GM23248 (cell line): ENCODE results near the gene GVQW3. TPM values are rescaled to one million over a fixed set of nuclear protein-coding genes. Genes with fewer than 3 reads are reported as not detected.
"Not testable (repeated sequence)": the region's sequence is repeated elsewhere in the genome, so short reads cannot be mapped to it uniquely, and the experiment has no call there.

ENCODE experiments used
- DNase-seq: peaks from one replicate; pipeline ENCODE4 v3.0.0-alpha.2; 2015
- H2AFZ ChIP-seq: fragments of 200-600 bp; sonication (generic); 2 replicates; pipeline ENCODE4 v1.6.1; 2016; ENCODE audit warnings: antibody characterized with exemption
- H3F3A ChIP-seq: fragments of 200-600 bp; sonication (generic); 2 replicates; pipeline ENCODE4 v1.6.1; 2016; ENCODE audit warnings: mild to moderate bottlenecking, antibody characterized with exemption, mixed run types; ENCODE audit not compliant: insufficient read depth
- H3K27ac ChIP-seq: fragments of 200-600 bp; sonication (generic); 2 replicates; pipeline ENCODE4 v1.5.1; 2016; ENCODE audit warnings: mild to moderate bottlenecking
- H3K27me3 ChIP-seq: fragments of 200-600 bp; sonication (generic); replicated peaks from 2 replicates; pipeline ENCODE4 v1.6.1; 2016; ENCODE audit warnings: mild to moderate bottlenecking; ENCODE audit not compliant: insufficient read depth
- H3K36me3 ChIP-seq: fragments of 200-600 bp; sonication (generic); 2 replicates; pipeline ENCODE4 v1.6.1; 2016; ENCODE audit warnings: low read depth, mild to moderate bottlenecking
- H3K4me1 ChIP-seq: fragments of 200-600 bp; sonication (generic); 2 replicates; pipeline ENCODE4 v1.6.1; 2016; ENCODE audit warnings: mild to moderate bottlenecking; ENCODE audit not compliant: insufficient read depth
- H3K4me2 ChIP-seq: fragments of 200-600 bp; sonication (generic); one replicate; pipeline ENCODE4 v1.6.1; 2016; ENCODE audit warnings: mild to moderate bottlenecking; ENCODE audit not compliant: unreplicated experiment
- H3K4me3 ChIP-seq: fragments of 200-600 bp; sonication (generic); 2 replicates; pipeline ENCODE4 v1.5.1; 2016; ENCODE audit warnings: mild to moderate bottlenecking
- H3K79me2 ChIP-seq: fragments of 200-600 bp; sonication (generic); 2 replicates; pipeline ENCODE4 v1.6.1; 2016; ENCODE audit warnings: mild to moderate bottlenecking; ENCODE audit not compliant: insufficient read depth
- H3K9ac ChIP-seq: fragments of 200-600 bp; sonication (generic); 2 replicates; pipeline ENCODE4 v1.6.1; 2016; ENCODE audit warnings: mild to moderate bottlenecking
- H3K9me2 ChIP-seq: fragments of 200-600 bp; sonication (generic); 2 replicates; pipeline ENCODE4 v1.6.1; 2016; ENCODE audit warnings: mixed run types, mild to moderate bottlenecking, moderate library complexity; ENCODE audit not compliant: insufficient read depth
- H3K9me3 ChIP-seq: fragments of 200-600 bp; sonication (generic); one replicate; pipeline ENCODE4 v1.6.1; 2017; ENCODE audit warnings: low read depth
- H4K20me1 ChIP-seq: fragments of 200-600 bp; sonication (generic); 2 replicates; pipeline ENCODE4 v1.6.0; 2016; ENCODE audit not compliant: insufficient read depth
- EZH2 ChIP-seq: fragments of 200-600 bp; sonication (generic); IDR thresholded peaks from 2 replicates; pipeline ENCODE4 v1.6.1; 2018; ENCODE audit warnings: antibody characterized with exemption, mild to moderate bottlenecking; ENCODE audit not compliant: insufficient read depth, poor library complexity, severe bottlenecking
- EZH2phosphoT487 ChIP-seq: fragments of 200-600 bp; sonication (generic); IDR thresholded peaks from 2 replicates; pipeline ENCODE4 v1.6.1; 2018; ENCODE audit warnings: antibody characterized with exemption, moderate library complexity, mild to moderate bottlenecking, low read depth; ENCODE audit not compliant: insufficient read depth
- WGBS, 2 experiments: methylation state at CpG; one replicate each; pipeline ENCODE4 v1.1.6; 2015 to 2017; ENCODE audit warnings: low lambda C conversion rate in 2 of 2, low coverage in 1 of 2; ENCODE audit errors: missing lambda C conversion rate in 2 of 2; 5-methylcytosine and 5-hydroxymethylcytosine counted together
- in situ Hi-C: fragments of 300-500 bp; cut with MboI; formaldehyde crosslinking; loops from 2 replicates; pipeline ENCODE4 v1.15.0; 2020
- polyA plus RNA-seq: library from polyadenylated mRNA; unstranded; fragments of >200 nt; fragmentation: Nextera tagmentation; extraction: Ambion mirVana; gene quantifications from 2 replicates; pipeline ENCODE4 v1.2.1, GENCODE V29; 2016
- total RNA-seq: library from RNA; depleted of rRNA; stranded (reverse); fragments of >200 nt; shearing (Covaris generic); gene quantifications from 2 replicates; pipeline ENCODE4 v1.2.3, GENCODE V29; 2014

GVQW3 gene
- total and polyA plus RNA-seq, 2 experiments from 2014 or later, result 0.54 to 0.76 TPM

DNA sequence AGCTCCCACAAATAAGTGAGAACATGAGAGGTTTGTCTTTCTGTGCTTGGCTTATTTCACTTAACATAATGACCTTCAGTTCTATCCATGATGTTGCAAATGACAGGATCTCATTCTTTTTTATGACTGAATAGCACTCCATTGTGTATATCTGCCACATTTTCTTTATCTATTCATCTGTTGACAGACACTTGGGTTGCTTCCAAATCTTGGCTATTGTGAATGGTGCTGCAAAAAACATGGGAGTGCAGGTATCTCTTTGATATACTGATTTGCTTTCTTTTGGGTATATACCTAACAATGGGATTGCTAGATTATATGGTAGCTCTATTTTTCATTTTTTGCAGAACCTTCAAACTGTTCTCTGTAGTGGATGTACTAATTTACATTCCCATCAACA is 13.3 kb downstream of the GVQW3 start:
- Histone ChIP-seq H3F3A (no peaks in the 10 kb centered on the region), H3K9me2 (no peaks in the 10 kb centered on the region), H3K27me3 (no peaks in the 10 kb centered on the region), H3K27ac (no peak overlapping the region), H4K20me1 (no peaks in the 10 kb centered on the region), H3K4me2 (no peak overlapping the region), H3K36me3 (no peaks in the 10 kb centered on the region), H3K9me3 (no peaks in the 10 kb centered on the region), H2AFZ (no peak overlapping the region), H3K4me3 (no peak overlapping the region), H3K4me1 (no peaks in the 10 kb centered on the region), H3K79me2 (no peaks in the 10 kb centered on the region), H3K9ac (no peak overlapping the region)
- no peak for DNase-seq
- TF ChIP-seq EZH2, result no peak
- TF ChIP-seq EZH2phosphoT487, result no peak
- in situ Hi-C loops, result no loop called here

DNA sequence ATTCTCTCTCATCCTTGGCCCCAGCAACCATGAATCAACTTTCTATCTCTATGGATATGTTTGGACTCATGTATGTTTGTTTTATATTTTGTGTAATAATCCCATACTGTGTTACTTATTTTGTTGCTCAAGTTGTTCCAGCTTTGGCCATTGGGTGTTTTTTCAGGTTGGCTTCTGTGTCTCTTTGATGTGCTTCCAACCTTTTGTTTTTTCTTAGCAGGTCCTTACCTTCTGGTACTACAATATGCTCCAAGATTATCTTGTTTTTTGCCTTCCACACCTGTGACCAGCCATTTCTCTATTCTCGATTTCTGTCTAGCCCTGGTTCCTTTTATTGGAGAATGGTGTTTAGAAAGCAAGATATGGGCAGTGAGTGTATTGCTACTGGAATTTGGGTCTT is 14.2 kb downstream of the GVQW3 start:
- no peaks in the 10 kb centered on the region for H4K20me1 ChIP-seq
- no peaks in the 10 kb centered on the region for H3K4me1 ChIP-seq
- H3K36me3 ChIP-seq, result no peaks in the 10 kb centered on the region
- no peak overlapping the region for H3K4me2 ChIP-seq
- H3K9ac ChIP-seq, result no peak overlapping the region
- H3K4me3 ChIP-seq, result no peak overlapping the region
- H3K27me3 ChIP-seq, result no peaks in the 10 kb centered on the region
- H3K27ac ChIP-seq, result no peak overlapping the region
- H3K9me2 ChIP-seq, result no peaks in the 10 kb centered on the region
- no peak for TF ChIP-seq EZH2phosphoT487
- TF ChIP-seq EZH2, result no peak
- 32 to 41% methylated on average over 1 of the region's 1 CpG for WGBS, 2 experiments
- H3F3A ChIP-seq, result no peaks in the 10 kb centered on the region
- H2AFZ ChIP-seq, result no peak overlapping the region
- no peaks in the 10 kb centered on the region for H3K79me2 ChIP-seq
- in situ Hi-C loops, result no loop called here
- no peaks in the 10 kb centered on the region for H3K9me3 ChIP-seq
- no peak for DNase-seq

GRCh38 chr11:76397383-76397782 is 16.3 kb downstream of the GVQW3 start:
- Histone ChIP-seq H2AFZ (no peak overlapping the region), H3K4me1 (no peaks in the 10 kb centered on the region), H4K20me1 (no peaks in the 10 kb centered on the region), H3K27ac (no peak overlapping the region), H3K9me2 (no peaks in the 10 kb centered on the region), H3K4me3 (no peak overlapping the region), H3F3A (no peaks in the 10 kb centered on the region), H3K9me3 (no peaks in the 10 kb centered on the region), H3K9ac (no peak overlapping the region), H3K36me3 (no peaks in the 10 kb centered on the region), H3K27me3 (no peaks in the 10 kb centered on the region), H3K79me2 (no peaks in the 10 kb centered on the region), H3K4me2 (no peak overlapping the region)
- 72 to 79% methylated on average over 3 of the region's 3 CpGs for WGBS, 2 experiments
- no peak for TF ChIP-seq EZH2
- no peak for DNase-seq
- in situ Hi-C loops, result no loop called here

DNA sequence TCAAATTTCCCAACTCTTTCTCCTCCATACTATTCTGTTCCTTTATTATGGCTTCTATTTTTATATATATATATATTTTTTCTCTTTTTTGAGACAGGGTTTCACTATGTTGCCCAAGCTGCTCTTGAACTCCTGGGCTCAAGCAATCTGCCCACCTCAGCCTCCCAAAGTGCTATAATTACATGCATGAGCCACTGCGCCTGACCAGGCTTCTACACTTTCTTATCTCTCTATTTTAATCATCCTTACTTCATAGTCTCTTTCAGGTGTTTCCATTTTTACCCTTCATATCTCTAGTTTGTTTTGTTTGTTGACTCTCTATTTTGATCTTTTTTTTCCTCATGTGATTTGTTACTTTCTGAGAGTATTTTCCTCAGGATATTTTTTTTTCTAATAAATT is 19.8 kb downstream of the GVQW3 start:
- Histone ChIP-seq H3K36me3 (no peaks in the 10 kb centered on the region), H2AFZ (no peak overlapping the region), H3F3A (no peaks in the 10 kb centered on the region), H3K4me3 (no peak overlapping the region), H3K4me2 (no peak overlapping the region), H3K27ac (no peak overlapping the region), H3K79me2 (no peaks in the 10 kb centered on the region), H3K4me1 (no peaks in the 10 kb centered on the region), H4K20me1 (no peaks in the 10 kb centered on the region), H3K9ac (no peak overlapping the region), H3K9me2 (no peaks in the 10 kb centered on the region), H3K27me3 (no peaks in the 10 kb centered on the region), H3K9me3 (no peaks in the 10 kb centered on the region)
- no peak for DNase-seq
- TF ChIP-seq EZH2 (no peak), EZH2phosphoT487 (no peak)
- in situ Hi-C loops, result no loop called here
- 90 to 97% methylated on average over 1 of the region's 1 CpG for WGBS, 2 experiments

DNA sequence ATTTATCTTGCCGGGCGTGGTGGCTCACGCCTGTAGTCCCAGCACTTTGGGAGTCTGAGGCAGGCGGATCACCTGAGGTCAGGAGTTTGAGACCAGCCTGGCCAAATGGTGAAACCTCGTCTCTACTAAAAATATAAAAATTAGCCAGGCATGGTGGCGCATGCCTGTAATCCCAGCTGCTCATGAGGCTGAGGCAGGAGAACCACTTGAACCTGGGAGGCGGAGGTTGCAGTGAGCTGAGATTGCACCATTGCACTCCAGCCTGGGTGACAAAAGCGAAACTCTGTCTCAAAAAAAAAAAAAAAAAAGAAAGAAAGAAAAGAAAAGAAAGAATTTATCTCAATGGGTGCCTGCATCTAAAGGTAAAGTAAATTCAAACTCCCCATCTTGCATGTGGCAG is 20.4 kb downstream of the GVQW3 start:
- 88 to 89% methylated on average over 8 of the region's 8 CpGs for WGBS, 2 experiments
- H3K9me3 ChIP-seq, DNase-seq, H3K9ac ChIP-seq, H3K9me2 ChIP-seq, H3K27me3 ChIP-seq, H3F3A ChIP-seq, H3K36me3 ChIP-seq, H4K20me1 ChIP-seq, H3K4me1 ChIP-seq, in situ Hi-C loops, H3K79me2 ChIP-seq, H2AFZ ChIP-seq, H3K4me2 ChIP-seq, H3K27ac ChIP-seq, H3K4me3 ChIP-seq: not testable (repeated sequence)
